ENCODE data around the gene PPP3R1. TPM values are rescaled to one million over a fixed set of nuclear protein-coding genes. Genes with fewer than 3 reads are reported as not detected.

PPP3R1 gene
- total and polyA plus RNA-seq, 2 of the 4 experiments (the other 2 are of a cell fraction) = 9.1 to 17.3 TPM

GRCh38 chr2:68251855-68252399, 405 bp downstream of the PPP3R1 start (continued):
- TF ChIP-seq MXI1 (IDR thresholded peaks at IDR 0.05; ENCODE audit: borderline replicate concordance, low read depth, low read length) = no peak

- intact Hi-C loops (cut with micrococcal nuclease) = loop anchor here (2.0 to 5.0 kb wide), 3 partner anchors 67 to 191 kb away; partner anchors contain the start of gene CNRIP1
- peak overlapping the region; percentile 87; the same call in 1 of the 2 replicates for H3K56ac ChIP-seq (ENCODE audit: extremely low read depth, insufficient read depth, low read length)
- H4K20me1 ChIP-seq (ENCODE audit: insufficient read depth, low read length) = peaks cover 50% of the 10 kb centered on the region
- H3K27me3 ChIP-seq (ENCODE audit: control insufficient read depth, insufficient read depth, low read length) = no peaks in the 10 kb centered on the region
- peaks cover 8 to 58% of the 10 kb centered on the region in 2 experiments; a peak in 3 of 4 replicates for H3K79me1 ChIP-seq (ENCODE audit: low read depth in 1 of 2, low read length in 2 of 2)
- ATAC-seq (ENCODE audit: low read depth) = peak; percentile 42
- H3K9me3 ChIP-seq (ENCODE audit: control insufficient read depth, insufficient read depth, low read length) = no peaks in the 10 kb centered on the region
- H3K23ac ChIP-seq (ENCODE audit: low read depth, low read length) = peak overlapping the region; percentile 94
- peak overlapping the region; percentile 14 for H4K91ac ChIP-seq (ENCODE audit: insufficient read depth, low read depth, low read length)
- in situ Hi-C loops (cut with MboI; ENCODE audit: low sequenced_read_pairs) = no loop called here
- no peak overlapping the region for H2BK20ac ChIP-seq (ENCODE audit: low read depth, low read length)
- H3K36me3 ChIP-seq (ENCODE audit: control insufficient read depth, insufficient read depth, low read length) = no peaks in the 10 kb centered on the region
- H3K4me3 ChIP-seq (ENCODE audit: insufficient read depth, low read depth, low read length) = peak overlapping the region; percentile 98
- H3K4me1 ChIP-seq (ENCODE audit: control insufficient read depth, insufficient read depth, low read length) = peaks cover 17% of the 10 kb centered on the region
- ChIA-PET CTCF (no interaction called here), POLR2A (ENCODE audit: unreplicated experiment) (no interaction called here)
- peak overlapping the region; percentile 94 for H3K9ac ChIP-seq (ENCODE audit: low read depth, low read length)
- peaks cover 20% of the 10 kb centered on the region for H3K9me1 ChIP-seq (ENCODE audit: insufficient read depth, low read length)
- H2BK15ac ChIP-seq (ENCODE audit: low read depth, low read length) = 0 out of 3 replicates have a peak overlapping the region, but pooled peaks have one; percentile 4
- H2BK120ac ChIP-seq (ENCODE audit: low read depth, low read length) = peak overlapping the region; percentile 9; the same call in 1 of the 2 replicates
- peak overlapping the region; percentile 74 for H3K18ac ChIP-seq (ENCODE audit: low read depth, low read length)
- dilution Hi-C loops (cut with HindIII; ENCODE audit: low sequenced_read_pairs, unreplicated experiment) = no loop called here
- peak overlapping the region; percentile 49 for H4K5ac ChIP-seq (ENCODE audit: low read depth, low read length)
- H2AK9ac ChIP-seq (replicated peaks; ENCODE audit: low read depth, low read length, poor library complexity) = peak overlapping the region; percentile 86
- no TSS peak for BruUV-seq (replicated peaks)
- peak overlapping the region; percentile 78 for H2AFZ ChIP-seq (replicated peaks; ENCODE audit: low read length, poor library complexity)
- H3K4me2 ChIP-seq (ENCODE audit: low read depth, low read length) = peak overlapping the region; percentile 94
- H2AK5ac ChIP-seq (ENCODE audit: low read depth, low read length) = peak overlapping the region; percentile 27
- H4K8ac ChIP-seq (ENCODE audit: low read depth in 2 of 2, low read length in 2 of 2) = peak overlapping the region; percentile 3 to 48; a peak in 1 of 4 replicates
- H2BK5ac ChIP-seq (ENCODE audit: low read depth, low read length, poor library complexity, severe bottlenecking) = peak overlapping the region; percentile 94
- WGBS, 2 experiments (ENCODE audit: extremely low coverage in 2 of 2, insufficient read length in 1 of 2) = 0% methylated on average over 3 of the region's 41 CpGs; no CpG with 5 or more reads in 1 of the 2 experiments
- DNase-seq = peak; percentile 76
- H3K27ac ChIP-seq (ENCODE audit: insufficient read depth, low read length) = peak overlapping the region; percentile 96
- H3K4ac ChIP-seq (ENCODE audit: low read depth, low read length) = peak overlapping the region; percentile 84
- peak overlapping the region; percentile 95 for H3K14ac ChIP-seq (replicated peaks; ENCODE audit: low read depth, low read length)
- TF ChIP-seq FOS (IDR thresholded peaks at IDR 0.05; ENCODE audit: low read depth, low read length) = no peak
- peak; percentile 33; the same call in 1 of the 2 replicates for TF ChIP-seq MXI1 (IDR thresholded peaks at IDR 0.05; ENCODE audit: borderline replicate concordance, low read depth, low read length)
- TF ChIP-seq NFE2L2 (IDR thresholded peaks at IDR 0.05; ENCODE audit: low read depth, low read length) = no peak
- peak; percentile 69 for TF ChIP-seq POLR2A (IDR thresholded peaks at IDR 0.05; ENCODE audit: low read depth, low read length)
- peak; percentile 60 for TF ChIP-seq RAD21 (IDR thresholded peaks at IDR 0.05; ENCODE audit: low read length)
- no peak for TF ChIP-seq RFX5 (IDR thresholded peaks at IDR 0.05; ENCODE audit: low read depth, low read length)
- peak; percentile 29; the same call in 1 of the 2 replicates for TF ChIP-seq SMC3 (IDR thresholded peaks at IDR 0.05; ENCODE audit: low read depth, low read length)
- peak; percentile 71 for TF ChIP-seq CTCF (conservative IDR thresholded peaks at IDR 0.05; ENCODE audit: low read depth, low read length)
- TF ChIP-seq MAFK (IDR thresholded peaks at IDR 0.05; ENCODE audit: low read depth, low read length) = no peak
- TF ChIP-seq CHD1 (IDR thresholded peaks at IDR 0.05; ENCODE audit: low read depth, low read length) = no peak
- no peak for TF ChIP-seq BHLHE40 (IDR thresholded peaks at IDR 0.05; ENCODE audit: low read depth, low read length)
- TF ChIP-seq MAZ (IDR thresholded peaks at IDR 0.05; ENCODE audit: borderline replicate concordance, low read depth, low read length) = no peak; the same call in 1 of the 2 replicates
- no peak for TF ChIP-seq ELK1 (IDR thresholded peaks at IDR 0.05; ENCODE audit: borderline replicate concordance, low read depth, low read length)
These were observed 1.0 kb downstream of the PPP3R1 start for GRCh38 chr2:68251187-68251854.
